HUES6 (cell line): Measurements from ENCODE around the gene CCDC178.
A peak's percentile ranks its signal among the peaks of the same experiment; 100 is the strongest.

Experiments
- H3K27ac ChIP-seq: 2 replicates; pipeline ENCODE4 v1.7.0; 2013; ENCODE audit warnings: low read depth, mild to moderate bottlenecking, low read length, inconsistent platforms
- H3K27me3 ChIP-seq: 2 replicates; pipeline ENCODE4 v1.6.1; 2013; ENCODE audit warnings: low read length; ENCODE audit not compliant: control insufficient read depth, insufficient read depth
- H3K36me3 ChIP-seq: 2 replicates; pipeline ENCODE4 v1.6.1; 2013; ENCODE audit warnings: low read length; ENCODE audit not compliant: control insufficient read depth, insufficient read depth
- H3K4me1 ChIP-seq: 2 replicates; pipeline ENCODE4 v1.6.1; 2013; ENCODE audit warnings: low read length; ENCODE audit not compliant: control insufficient read depth, insufficient read depth
- H3K4me3 ChIP-seq: 2 replicates; pipeline ENCODE4 v1.5.1; 2013; ENCODE audit warnings: low read depth, low read length
- H3K9ac ChIP-seq: one replicate; pipeline ENCODE4 v1.6.1; 2013; ENCODE audit warnings: mild to moderate bottlenecking, low read length
- H3K9me3 ChIP-seq: 2 replicates; pipeline ENCODE4 v1.6.1; 2013; ENCODE audit warnings: low read depth, low read length; ENCODE audit not compliant: control insufficient read depth, insufficient read depth

CCDC178 gene

GRCh38 chr18:32902568-32903330 is 537.8 kb downstream of the CCDC178 start:
- Histone ChIP-seq H3K9me3 (peaks cover 6% of the 10 kb centered on the region), H3K27ac (no peak overlapping the region), H3K9ac (no peak overlapping the region), H3K4me3 (no peak overlapping the region), H3K4me1 (no peaks in the 10 kb centered on the region), H3K27me3 (no peaks in the 10 kb centered on the region), H3K36me3 (no peaks in the 10 kb centered on the region)

GRCh38 chr18:32899819-32900218 is 540.7 kb downstream of the CCDC178 start:
- Histone ChIP-seq H3K27me3 (no peaks in the 10 kb centered on the region), H3K36me3 (no peaks in the 10 kb centered on the region), H3K9me3 (peaks cover 22% of the 10 kb centered on the region), H3K27ac (no peak overlapping the region), H3K9ac (no peak overlapping the region), H3K4me3 (no peak overlapping the region), H3K4me1 (no peaks in the 10 kb centered on the region)

- no peaks in the 10 kb centered on the region for H3K4me1 ChIP-seq
These were observed 543.6 kb downstream of the CCDC178 start for GRCh38 chr18:32896776-32897547.

GRCh38 chr18:32893915-32894314 is 546.6 kb downstream of the CCDC178 start:
- H3K36me3 ChIP-seq, result no peaks in the 10 kb centered on the region
- peaks cover 22% of the 10 kb centered on the region for H3K9me3 ChIP-seq
- no peak overlapping the region for H3K9ac ChIP-seq
- no peak overlapping the region for H3K27ac ChIP-seq
- H3K4me3 ChIP-seq, result no peak overlapping the region
- peaks cover 17% of the 10 kb centered on the region for H3K4me1 ChIP-seq
- no peaks in the 10 kb centered on the region for H3K27me3 ChIP-seq

More at GRCh38 chr18:32896776-32897547, 543.6 kb downstream of the CCDC178 start:
- Histone ChIP-seq H3K9me3 (peaks cover 22% of the 10 kb centered on the region), H3K27me3 (no peaks in the 10 kb centered on the region), H3K27ac (no peak overlapping the region), H3K4me3 (no peak overlapping the region), H3K9ac (no peak overlapping the region), H3K36me3 (no peaks in the 10 kb centered on the region)

GRCh38 chr18:32891797-32892196 is 548.7 kb downstream of the CCDC178 start:
- Histone ChIP-seq H3K4me3 (no peak overlapping the region), H3K27me3 (no peaks in the 10 kb centered on the region), H3K27ac (no peak overlapping the region), H3K4me1 (peaks cover 17% of the 10 kb centered on the region), H3K36me3 (no peaks in the 10 kb centered on the region), H3K9ac (no peak overlapping the region), H3K9me3 (peaks cover 8% of the 10 kb centered on the region; the same call in 1 of the 2 replicates)

- Histone ChIP-seq H3K4me1 (peaks cover 17% of the 10 kb centered on the region), H3K36me3 (no peaks in the 10 kb centered on the region), H3K9ac (no peak overlapping the region), H3K9me3 (0 out of 2 replicates have a peak, but pooled peaks cover 1% of the 10 kb centered on the region), H3K27me3 (no peaks in the 10 kb centered on the region), H3K4me3 (no peak overlapping the region), H3K27ac (no peak overlapping the region)
These were observed 549.4 kb downstream of the CCDC178 start for GRCh38 chr18:32891130-32891529.

- Histone ChIP-seq H3K4me3 (no peak overlapping the region), H3K9ac (no peak overlapping the region), H3K4me1 (peaks cover 21% of the 10 kb centered on the region), H3K9me3 (no peaks in the 10 kb centered on the region), H3K27me3 (no peaks in the 10 kb centered on the region), H3K27ac (0 out of 2 replicates have a peak overlapping the region, but pooled peaks have one; percentile 22), H3K36me3 (no peaks in the 10 kb centered on the region)
These were observed 550.6 kb downstream of the CCDC178 start for GRCh38 chr18:32889615-32890593.

GRCh38 chr18:32888306-32888705 is 552.2 kb downstream of the CCDC178 start:
- Histone ChIP-seq H3K9me3 (no peaks in the 10 kb centered on the region), H3K36me3 (no peaks in the 10 kb centered on the region), H3K9ac (no peak overlapping the region), H3K27ac (no peak overlapping the region), H3K27me3 (no peaks in the 10 kb centered on the region), H3K4me3 (no peak overlapping the region), H3K4me1 (peaks cover 21% of the 10 kb centered on the region)
